Retinal pigment epithelial cell (primary cell): Measurements from ENCODE around the gene SEMA3E.

Experiments
- DNase-seq: peaks from one replicate; pipeline ENCODE4 v3.0.0-alpha.2; 2010; ENCODE audit warnings: low read depth
- H3K4me3 ChIP-seq: 2 replicates; pipeline ENCODE4 v1.5.1; 2011; ENCODE audit warnings: mild to moderate bottlenecking, low read length, control low read depth, moderate library complexity
- TF ChIP-seq, protein P1 (sequence below): conservative IDR thresholded peaks from 2 replicates; pipeline ENCODE4 v1.5.1; 2011; ENCODE audit warnings: low read depth, low read length, control low read depth, inconsistent platforms

Gene SEMA3E

DNA sequence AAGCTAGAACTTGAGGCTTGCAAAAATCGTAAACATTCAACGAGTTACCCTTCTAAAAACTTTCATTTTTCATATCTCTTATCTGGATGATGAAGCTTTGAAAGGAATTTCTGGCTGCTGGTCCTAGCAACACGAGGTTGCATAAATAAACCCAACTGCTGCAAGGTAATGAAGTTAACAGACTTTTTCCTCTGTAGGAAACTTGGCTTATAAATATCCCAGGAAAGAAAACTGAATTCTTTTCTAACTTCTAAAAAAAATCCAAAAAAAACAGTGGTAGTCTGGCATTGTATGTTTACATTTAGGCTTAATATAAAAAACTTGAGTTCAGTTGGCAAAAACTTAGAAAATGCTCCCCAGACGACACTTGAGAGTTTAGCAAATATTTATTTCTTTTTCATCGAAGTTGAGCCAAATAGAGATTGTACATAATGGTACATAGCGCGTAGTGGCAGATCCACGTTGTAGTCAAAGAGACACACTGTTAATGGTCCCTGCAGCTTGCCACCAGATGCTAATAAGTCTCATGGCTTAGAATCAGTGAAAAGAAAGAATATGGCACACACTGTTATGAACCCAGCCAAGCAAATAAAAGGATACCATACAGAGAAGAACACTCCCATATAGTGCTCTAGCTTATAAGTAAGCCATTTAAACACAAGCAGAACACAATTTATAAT lies 285.9 kb downstream of the SEMA3E start:
- no peak overlapping the region for H3K4me3 ChIP-seq
- TF ChIP-seq, protein P1, sequence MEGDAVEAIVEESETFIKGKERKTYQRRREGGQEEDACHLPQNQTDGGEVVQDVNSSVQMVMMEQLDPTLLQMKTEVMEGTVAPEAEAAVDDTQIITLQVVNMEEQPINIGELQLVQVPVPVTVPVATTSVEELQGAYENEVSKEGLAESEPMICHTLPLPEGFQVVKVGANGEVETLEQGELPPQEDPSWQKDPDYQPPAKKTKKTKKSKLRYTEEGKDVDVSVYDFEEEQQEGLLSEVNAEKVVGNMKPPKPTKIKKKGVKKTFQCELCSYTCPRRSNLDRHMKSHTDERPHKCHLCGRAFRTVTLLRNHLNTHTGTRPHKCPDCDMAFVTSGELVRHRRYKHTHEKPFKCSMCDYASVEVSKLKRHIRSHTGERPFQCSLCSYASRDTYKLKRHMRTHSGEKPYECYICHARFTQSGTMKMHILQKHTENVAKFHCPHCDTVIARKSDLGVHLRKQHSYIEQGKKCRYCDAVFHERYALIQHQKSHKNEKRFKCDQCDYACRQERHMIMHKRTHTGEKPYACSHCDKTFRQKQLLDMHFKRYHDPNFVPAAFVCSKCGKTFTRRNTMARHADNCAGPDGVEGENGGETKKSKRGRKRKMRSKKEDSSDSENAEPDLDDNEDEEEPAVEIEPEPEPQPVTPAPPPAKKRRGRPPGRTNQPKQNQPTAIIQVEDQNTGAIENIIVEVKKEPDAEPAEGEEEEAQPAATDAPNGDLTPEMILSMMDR = no peak
- no peak for DNase-seq

DNA sequence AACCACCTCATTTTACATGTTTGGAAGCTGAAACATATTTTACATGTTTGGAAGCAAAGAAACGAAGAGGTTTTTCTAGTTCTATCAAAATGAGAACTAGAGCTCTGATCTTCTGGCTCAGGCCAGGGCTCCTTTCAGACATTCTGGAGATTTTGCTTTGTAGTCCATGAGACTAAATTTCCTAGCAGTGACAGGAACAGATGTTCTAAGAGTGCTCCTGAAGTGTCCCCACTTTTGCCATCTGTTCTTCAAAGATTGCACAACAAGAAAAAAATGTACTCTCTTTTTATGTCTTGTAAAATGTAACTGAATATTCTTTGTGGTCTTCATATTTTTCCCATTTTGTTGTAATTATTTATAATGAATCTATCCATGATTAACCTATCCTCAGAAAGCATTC lies 289.8 kb downstream of the SEMA3E start:
- no peak overlapping the region for H3K4me3 ChIP-seq
- TF ChIP-seq, protein P1 = no peak
- no peak for DNase-seq

DNA sequence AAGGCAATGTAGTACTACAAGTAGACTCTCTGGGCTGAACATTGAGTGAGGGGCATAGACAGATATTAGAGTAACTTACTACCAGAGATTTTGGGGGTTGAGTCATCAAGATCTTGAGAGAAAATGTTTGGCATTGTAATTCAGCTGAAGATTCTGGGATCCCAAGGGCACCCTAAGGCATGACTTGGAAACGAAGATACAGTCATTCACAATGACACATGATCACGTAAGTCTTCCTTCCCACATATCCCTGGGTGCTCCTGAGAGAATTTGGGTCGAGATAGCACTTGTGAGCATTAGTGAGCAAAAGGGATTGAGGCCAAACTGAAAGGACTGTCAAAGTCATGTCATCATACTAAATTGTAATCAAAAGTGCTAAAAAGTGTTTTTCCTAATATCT lies 293.8 kb downstream of the SEMA3E start:
- TF ChIP-seq, protein P1 = no peak
- DNase-seq = no peak
- H3K4me3 ChIP-seq = no peak overlapping the region

DNA sequence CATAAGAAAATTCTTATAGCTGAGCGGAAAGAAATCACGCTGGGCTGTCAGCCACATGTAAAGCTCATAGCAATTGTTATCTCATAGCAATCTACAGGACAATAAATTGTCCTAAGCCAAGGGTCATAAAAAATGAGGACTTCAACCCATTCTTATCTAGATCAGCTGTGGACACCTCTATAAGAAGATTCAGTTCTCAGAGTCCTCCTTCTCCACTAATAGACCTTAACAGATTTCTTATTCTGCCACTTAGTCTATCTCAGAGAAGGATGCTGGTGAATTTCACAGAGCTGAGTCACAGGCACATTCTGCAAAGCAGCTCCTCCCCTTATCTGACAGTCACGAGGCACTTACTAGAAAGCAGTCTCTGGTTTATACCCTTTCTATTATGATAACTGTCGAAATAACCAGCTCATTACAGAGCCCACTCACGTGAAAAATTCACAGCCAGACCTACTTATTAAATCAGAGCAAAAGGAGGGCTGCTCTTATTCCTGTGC lies 300.9 kb downstream of the SEMA3E start:
- peak; percentile 81 for DNase-seq
- no peak overlapping the region for H3K4me3 ChIP-seq

DNA sequence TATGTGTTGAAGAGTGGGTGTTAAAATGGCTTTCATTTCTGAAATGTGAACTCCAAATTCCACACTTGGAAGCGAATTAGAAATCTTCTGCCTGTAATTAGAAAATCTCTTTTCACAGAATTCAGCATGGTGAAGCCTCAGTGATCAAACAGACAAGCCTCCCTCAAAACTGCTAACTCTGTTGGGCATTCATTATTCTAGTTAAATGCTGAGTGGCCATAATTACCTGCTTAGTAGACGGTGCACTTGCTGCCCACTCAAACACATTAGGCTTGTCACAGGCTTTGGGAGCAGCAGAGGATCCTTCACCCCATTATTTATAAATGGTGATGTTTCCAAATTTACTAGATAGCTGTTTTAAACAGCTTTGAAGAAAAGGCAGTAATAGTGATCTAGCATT lies 309.0 kb downstream of the SEMA3E start:
- TF ChIP-seq, protein P1 = no peak
- no peak for DNase-seq

More for the DNA sequence above, 300.9 kb downstream of the SEMA3E start:
- TF ChIP-seq, protein P1 = no peak

DNA sequence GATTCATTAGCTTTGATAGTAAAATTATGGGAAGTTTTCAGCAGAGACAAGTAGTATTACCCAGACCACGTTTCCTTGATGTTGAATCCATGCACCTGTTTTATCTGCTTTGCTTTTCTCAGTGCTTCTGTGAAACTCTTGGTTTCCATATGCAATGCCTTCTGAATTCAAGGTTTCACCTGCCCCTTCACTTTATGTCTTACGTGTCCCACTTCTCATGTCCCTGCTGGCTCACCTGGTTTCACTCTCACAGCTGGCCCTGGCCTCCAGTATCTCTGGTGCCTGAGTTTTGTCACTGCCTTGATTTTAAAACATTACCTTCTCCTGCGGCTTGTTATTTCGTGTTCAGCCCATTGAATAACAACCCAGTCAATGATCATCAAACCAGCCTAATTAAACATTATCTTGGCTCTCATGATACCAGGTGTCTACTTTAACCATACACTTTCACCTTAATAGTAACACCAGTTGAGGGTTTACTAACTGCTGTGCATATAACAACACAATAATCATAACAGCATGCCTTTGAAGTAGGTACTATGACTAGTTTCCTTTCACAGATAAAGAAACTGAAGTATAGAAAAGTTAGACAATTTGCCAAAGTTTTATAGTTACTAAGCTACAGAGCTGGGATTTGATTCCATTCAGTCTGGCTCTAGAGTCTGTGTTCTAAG lies 310.5 kb downstream of the SEMA3E start:
- TF ChIP-seq, protein P1 = no peak
- no peak overlapping the region for H3K4me3 ChIP-seq
- no peak for DNase-seq

More for the DNA sequence above, 309.0 kb downstream of the SEMA3E start:
- no peak overlapping the region for H3K4me3 ChIP-seq

DNA sequence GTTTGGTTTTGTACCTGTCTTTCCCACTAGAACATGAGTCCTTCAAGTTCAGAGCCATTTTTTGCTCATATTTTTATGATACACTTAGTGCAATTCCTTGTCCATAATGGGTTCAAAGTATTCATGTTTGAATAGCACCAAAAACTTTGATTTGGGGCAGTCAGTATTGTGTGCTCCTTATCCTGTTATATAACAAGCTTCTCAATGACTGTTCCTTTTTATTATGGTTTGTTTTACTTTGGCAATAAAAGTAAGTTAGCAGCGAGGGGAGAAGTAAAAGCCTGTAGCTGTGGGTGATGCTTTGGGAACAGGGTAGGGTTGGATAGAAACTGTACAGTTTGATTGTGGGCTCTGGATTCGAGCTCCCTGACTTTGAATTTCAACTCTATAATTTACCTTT lies 311.9 kb downstream of the SEMA3E start:
- TF ChIP-seq, protein P1 = no peak
- no peak overlapping the region for H3K4me3 ChIP-seq
- no peak for DNase-seq
